K562 (cell line): ENCODE results near the gene PIK3CB. TPM values are rescaled to one million over a fixed set of nuclear protein-coding genes. Genes with fewer than 3 reads are reported as not detected.

Experiments used
- CBX5 ChIP-seq: IDR thresholded peaks from 2 replicates; pipeline ENCODE4 v1.6.1; 2014; ENCODE audit warnings: low read depth, borderline replicate concordance
- ELF2 ChIP-seq: fragments of 250-450 bp; sonication (Bioruptor Pico); IDR thresholded peaks from 2 replicates; pipeline ENCODE4 v1.5.0; 2021; ENCODE audit warnings: mild to moderate bottlenecking
- ERF ChIP-seq: fragments of 450-650 bp; formaldehyde crosslinking; IDR thresholded peaks from 2 replicates; pipeline ENCODE4 v1.4.0; 2020; ENCODE audit warnings: mild to moderate bottlenecking, mixed read lengths
- FOXO4 ChIP-seq: fragments of 450-650 bp; formaldehyde crosslinking; IDR thresholded peaks from 2 replicates; pipeline ENCODE4 v1.4.0; 2020; ENCODE audit warnings: mild to moderate bottlenecking, moderate library complexity
- GABPA ChIP-seq: fragments of 200-800 bp; sonication (Bioruptor generic); conservative IDR thresholded peaks from 2 replicates; pipeline ENCODE4 v1.6.1; 2016; ENCODE audit warnings: low read depth, missing genetic modification characterization, missing compliant biosample characterization
- KLF16 ChIP-seq: IDR thresholded peaks from 2 replicates; pipeline ENCODE4 v1.6.1; 2016; ENCODE audit warnings: antibody characterized with exemption
- NFE2 ChIP-seq: IDR thresholded peaks from 2 replicates; pipeline ENCODE4 v1.6.1; 2014; ENCODE audit warnings: antibody characterized with exemption, low read depth
- RAD21 ChIP-seq, 2 experiments: fragments of 250-450 bp in 1 of 2; fragments of 450-650 bp in 1 of 2; sonication (Bioruptor Pico) in 1 of 2; formaldehyde crosslinking in 1 of 2; IDR thresholded peaks in 1 of 2; conservative IDR thresholded peaks in 1 of 2; 2 replicates each; pipeline versions ENCODE4 v1.4.0 to v1.8.0; 2020 to 2022; ENCODE audit warnings: mild to moderate bottlenecking in 2 of 2, moderate library complexity in 1 of 2
- SAFB2 ChIP-seq: fragments of 200-400 bp; formaldehyde crosslinking; IDR thresholded peaks from 2 replicates; pipeline ENCODE4 v1.6.1; 2018; ENCODE audit warnings: borderline replicate concordance, low read length, low read depth, moderate library complexity; ENCODE audit not compliant: severe bottlenecking
- SIN3B ChIP-seq: fragments of 450-650 bp; IDR thresholded peaks from 2 replicates; pipeline ENCODE4 v1.6.1; 2017; ENCODE audit warnings: low read depth, mild to moderate bottlenecking, moderate library complexity
- WHSC1 ChIP-seq: IDR thresholded peaks from one replicate; pipeline ENCODE4 v1.6.1; 2012; ENCODE audit warnings: low read length, control low read depth, inconsistent platforms
- XRCC3 ChIP-seq: fragments of 450-650 bp; IDR thresholded peaks from 2 replicates; pipeline ENCODE4 v1.6.1; 2017; ENCODE audit warnings: mild to moderate bottlenecking, moderate library complexity
- ZNF134 ChIP-seq: fragments of 250-450 bp; sonication (Bioruptor Pico); conservative IDR thresholded peaks from 2 replicates; pipeline ENCODE4 v1.4.0; 2020
- ZNF830 ChIP-seq: fragments of 250-450 bp; sonication (Bioruptor Pico); IDR thresholded peaks from 2 replicates; pipeline ENCODE4 v1.5.0; 2021; ENCODE audit warnings: mild to moderate bottlenecking
- polyA plus RNA-seq, 8 experiments: library from polyadenylated mRNA; depleted of rRNA in 4 of 8; stranded (reverse) in 5 of 8; unstranded in 3 of 8; fragments of >200 nt; fragmentation: Nextera tagmentation in 2 of 8; fragmentation: Illumina TruSeq in 1 of 8; extraction: Ambion mirVana in 2 of 8; extraction: Trizol in 1 of 8; gene quantifications; 2 replicates each; pipeline versions ENCODE4 v1.2.1 to v1.2.3, GENCODE V29; 2011 to 2014; ENCODE audit warnings: inconsistent platforms in 1 of 8, missing spikeins in 1 of 8
- total RNA-seq, 7 experiments: library from RNA; depleted of rRNA in 6 of 7; stranded (reverse); fragments of >200 nt in 6 of 7; fragmentation: Illumina TruSeq in 2 of 7; extraction: Trizol in 2 of 7; gene quantifications; 2 replicates each; pipeline versions ENCODE4 v1.2.1 to v1.2.3, GENCODE V29; 2011 to 2021; ENCODE audit warnings: low replicate concordance in 1 of 7
- TF ChIP-seq, protein P1 (sequence below): sonication (generic); formaldehyde crosslinking; IDR thresholded peaks from 2 replicates; pipeline ENCODE4 v1.8.0; 2022; ENCODE audit warnings: mild to moderate bottlenecking, low read depth, missing genetic modification reagents
- TF ChIP-seq, protein P2 (sequence below): sonication (generic); formaldehyde crosslinking; IDR thresholded peaks from 2 replicates; pipeline ENCODE4 v1.8.0; 2022; ENCODE audit warnings: missing genetic modification reagents, mild to moderate bottlenecking, moderate library complexity, borderline replicate concordance
- TF ChIP-seq, protein P3 (sequence below): sonication (generic); formaldehyde crosslinking; IDR thresholded peaks from 2 replicates; pipeline ENCODE4 v1.8.0; 2022; ENCODE audit warnings: missing genetic modification reagents, mild to moderate bottlenecking, borderline replicate concordance

Gene PIK3CB
- total and polyA plus RNA-seq, 9 of the 15 experiments (the other 6 are each of a cell fraction or from before 2014, with no cell fraction given), result 15.3 to 62.6 (median 28.3) TPM

DNA sequence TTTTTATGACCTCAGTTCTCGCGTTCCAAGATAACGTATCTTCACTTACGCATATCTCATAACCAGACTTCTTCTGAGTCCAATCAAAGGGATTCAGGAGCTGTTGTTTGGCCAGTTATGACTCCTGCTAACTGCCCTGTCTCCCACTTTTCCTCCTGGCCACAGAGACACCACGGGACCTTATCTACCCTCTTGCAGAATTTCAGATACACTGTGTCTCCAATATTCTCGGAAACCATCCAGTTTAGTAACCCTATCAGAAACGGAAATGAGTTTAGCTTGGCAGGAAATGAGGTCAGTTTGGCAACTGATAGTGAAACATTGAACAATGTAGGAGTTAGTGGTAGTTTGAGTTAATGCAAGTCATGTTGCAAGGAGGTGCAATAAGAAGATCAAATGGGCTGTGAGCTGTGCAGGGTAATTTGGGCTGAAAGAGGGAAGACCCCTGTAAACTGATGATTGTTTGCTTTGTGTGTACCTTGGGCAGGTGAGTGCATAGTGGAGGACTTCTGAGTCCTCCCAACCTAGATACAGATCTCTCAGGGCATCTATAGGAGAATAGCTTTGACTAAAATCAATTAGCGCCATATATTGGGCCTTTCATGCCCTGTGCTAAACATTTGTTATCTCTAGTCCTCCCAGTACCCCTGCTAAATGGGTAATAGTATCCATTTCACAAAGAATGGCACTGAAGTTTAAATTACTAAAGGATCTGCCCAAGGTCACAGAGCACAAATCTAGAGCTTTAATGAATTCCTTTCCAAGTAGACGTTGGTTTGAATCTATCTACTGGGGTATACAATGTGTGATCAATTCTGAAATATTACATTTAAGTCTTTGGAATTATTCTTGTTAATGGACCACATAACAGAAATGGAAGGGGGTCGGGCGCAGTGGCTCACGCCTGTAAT, 41.3 kb upstream of the PIK3CB start (continued):
- TF ChIP-seq NFE2, result peak; percentile 93
- no peak for TF ChIP-seq SIN3B
- no peak for TF ChIP-seq ELF2
- TF ChIP-seq, protein P1, sequence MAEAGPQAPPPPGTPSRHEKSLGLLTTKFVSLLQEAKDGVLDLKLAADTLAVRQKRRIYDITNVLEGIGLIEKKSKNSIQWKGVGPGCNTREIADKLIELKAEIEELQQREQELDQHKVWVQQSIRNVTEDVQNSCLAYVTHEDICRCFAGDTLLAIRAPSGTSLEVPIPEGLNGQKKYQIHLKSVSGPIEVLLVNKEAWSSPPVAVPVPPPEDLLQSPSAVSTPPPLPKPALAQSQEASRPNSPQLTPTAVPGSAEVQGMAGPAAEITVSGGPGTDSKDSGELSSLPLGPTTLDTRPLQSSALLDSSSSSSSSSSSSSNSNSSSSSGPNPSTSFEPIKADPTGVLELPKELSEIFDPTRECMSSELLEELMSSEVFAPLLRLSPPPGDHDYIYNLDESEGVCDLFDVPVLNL (CRISPR knock-in tag), result no peak
- TF ChIP-seq ERF (CRISPR knock-in tag), result no peak
- TF ChIP-seq, protein P2, sequence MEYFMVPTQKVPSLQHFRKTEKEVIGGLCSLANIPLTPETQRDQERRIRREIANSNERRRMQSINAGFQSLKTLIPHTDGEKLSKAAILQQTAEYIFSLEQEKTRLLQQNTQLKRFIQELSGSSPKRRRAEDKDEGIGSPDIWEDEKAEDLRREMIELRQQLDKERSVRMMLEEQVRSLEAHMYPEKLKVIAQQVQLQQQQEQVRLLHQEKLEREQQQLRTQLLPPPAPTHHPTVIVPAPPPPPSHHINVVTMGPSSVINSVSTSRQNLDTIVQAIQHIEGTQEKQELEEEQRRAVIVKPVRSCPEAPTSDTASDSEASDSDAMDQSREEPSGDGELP (CRISPR knock-in tag), result no peak; the same call in 1 of the 2 replicates
- peak; percentile 98 for TF ChIP-seq KLF16
- TF ChIP-seq ZNF134, result no peak
- TF ChIP-seq CBX5, result no peak
- no peak for TF ChIP-seq XRCC3
- no peak for TF ChIP-seq FOXO4 (CRISPR knock-in tag)
- peak; percentile 96 for TF ChIP-seq GABPA (tag)
- TF ChIP-seq, protein P3, sequence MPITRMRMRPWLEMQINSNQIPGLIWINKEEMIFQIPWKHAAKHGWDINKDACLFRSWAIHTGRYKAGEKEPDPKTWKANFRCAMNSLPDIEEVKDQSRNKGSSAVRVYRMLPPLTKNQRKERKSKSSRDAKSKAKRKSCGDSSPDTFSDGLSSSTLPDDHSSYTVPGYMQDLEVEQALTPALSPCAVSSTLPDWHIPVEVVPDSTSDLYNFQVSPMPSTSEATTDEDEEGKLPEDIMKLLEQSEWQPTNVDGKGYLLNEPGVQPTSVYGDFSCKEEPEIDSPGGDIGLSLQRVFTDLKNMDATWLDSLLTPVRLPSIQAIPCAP (CRISPR knock-in tag), result no peak
- TF ChIP-seq WHSC1, result no peak
- no peak for TF ChIP-seq SAFB2
- peak; percentile 33 to 40; a peak in 3 of 4 replicates for TF ChIP-seq RAD21 (CRISPR knock-in tag; conservative IDR thresholded peaks at IDR 0.05 in 1 of 2, IDR thresholded peaks at IDR 0.05 in 1 of 2)
- TF ChIP-seq ZNF830 (CRISPR knock-in tag), result no peak
